ENCODE measurements around the gene ADAM17.

ADAM17 gene

GRCh38 chr2:9474361-9475057 lies 81.1 kb downstream of the ADAM17 start, which contains the start of gene IAH1:
IAH1 (plus strand) TSS chr2:9474551; CDS start chr2:9474567, 16 bp downstream.
- in situ Hi-C loops (cut with MboI; ENCODE audit: low sequenced_read_pairs): no loop called here

- in situ Hi-C loops (cut with MboI; ENCODE audit: low sequenced_read_pairs): no loop called here
Measured at GRCh38 chr2:9473985-9474360, 81.7 kb downstream of the ADAM17 start.

- in situ Hi-C loops (cut with MboI; ENCODE audit: low sequenced_read_pairs): no loop called here
Measured at GRCh38 chr2:9473308-9473984, 82.2 kb downstream of the ADAM17 start.

DNA sequence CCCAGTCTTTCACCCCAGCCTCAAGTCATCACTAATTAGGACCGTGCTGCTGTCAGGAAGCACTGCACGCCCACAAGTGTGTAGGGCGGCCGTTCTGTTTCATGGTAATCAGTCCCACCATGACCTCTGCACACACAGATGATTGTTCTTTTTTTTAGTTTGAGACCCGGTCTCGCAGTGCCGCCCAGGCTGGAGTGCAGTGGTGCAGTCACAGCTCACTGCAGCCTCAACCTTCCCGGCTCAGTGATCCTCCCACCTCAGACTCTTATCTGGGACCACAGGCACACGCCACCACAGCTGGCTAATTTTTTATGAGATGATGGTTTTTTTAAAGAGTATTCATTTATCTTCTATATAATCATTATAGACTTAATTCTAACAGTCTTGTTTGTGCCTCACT lies 83.1 kb downstream of the ADAM17 start:
- in situ Hi-C loops (cut with MboI; ENCODE audit: low sequenced_read_pairs): no loop called here

- in situ Hi-C loops (cut with MboI; ENCODE audit: low sequenced_read_pairs): no loop called here
Measured at GRCh38 chr2:9471206-9471605, 84.4 kb downstream of the ADAM17 start.

GRCh38 chr2:9467687-9468086 lies 87.9 kb downstream of the ADAM17 start:
- in situ Hi-C loops (cut with MboI; ENCODE audit: low sequenced_read_pairs): no loop called here

GRCh38 chr2:9466147-9466683 lies 89.4 kb downstream of the ADAM17 start:
- in situ Hi-C loops (cut with MboI; ENCODE audit: low sequenced_read_pairs): no loop called here

- in situ Hi-C loops (cut with MboI; ENCODE audit: low sequenced_read_pairs): no loop called here
Measured at GRCh38 chr2:9465170-9465569, 90.5 kb downstream of the ADAM17 start.

DNA sequence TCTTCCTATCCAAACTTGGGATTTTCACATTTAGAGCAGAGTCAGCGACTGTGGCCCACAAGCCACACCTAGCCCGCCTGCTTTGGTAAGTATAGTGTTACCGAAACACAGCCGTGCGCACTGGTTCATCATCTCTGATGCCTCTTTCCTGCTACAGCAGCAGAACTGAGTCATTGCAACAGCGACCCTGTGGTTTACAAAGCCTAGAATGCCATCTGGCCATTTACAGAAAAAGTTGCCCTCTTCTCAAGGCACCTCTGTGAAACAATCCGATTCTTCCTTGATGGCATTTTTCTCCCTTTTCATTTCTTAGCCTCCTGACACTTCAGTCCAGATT lies 92.0 kb downstream of the ADAM17 start:
- in situ Hi-C loops (cut with MboI; ENCODE audit: low sequenced_read_pairs): no loop called here

- in situ Hi-C loops (cut with MboI; ENCODE audit: low sequenced_read_pairs): no loop called here
Measured at GRCh38 chr2:9462886-9463697, 92.5 kb downstream of the ADAM17 start.

DNA sequence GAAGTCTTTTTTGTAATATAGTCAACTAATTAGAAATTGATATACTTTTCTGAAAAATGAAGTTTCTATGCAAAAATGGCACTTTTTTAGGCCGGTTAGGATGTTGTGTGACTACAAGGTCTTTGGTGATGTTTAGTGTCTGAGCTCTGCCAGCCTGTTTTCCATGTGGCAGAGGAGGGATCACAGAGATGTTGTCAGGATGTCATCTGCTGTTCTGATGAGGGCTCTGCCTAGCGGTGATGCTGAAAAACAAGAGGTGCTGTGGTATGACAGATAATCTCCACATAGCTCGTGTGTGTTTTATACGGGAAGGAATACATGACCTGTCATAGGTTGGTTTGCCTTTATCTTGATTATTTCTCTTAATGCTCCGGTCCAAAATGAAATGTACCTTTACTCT lies 93.3 kb downstream of the ADAM17 start:
- in situ Hi-C loops (cut with MboI; ENCODE audit: low sequenced_read_pairs): no loop called here

DNA sequence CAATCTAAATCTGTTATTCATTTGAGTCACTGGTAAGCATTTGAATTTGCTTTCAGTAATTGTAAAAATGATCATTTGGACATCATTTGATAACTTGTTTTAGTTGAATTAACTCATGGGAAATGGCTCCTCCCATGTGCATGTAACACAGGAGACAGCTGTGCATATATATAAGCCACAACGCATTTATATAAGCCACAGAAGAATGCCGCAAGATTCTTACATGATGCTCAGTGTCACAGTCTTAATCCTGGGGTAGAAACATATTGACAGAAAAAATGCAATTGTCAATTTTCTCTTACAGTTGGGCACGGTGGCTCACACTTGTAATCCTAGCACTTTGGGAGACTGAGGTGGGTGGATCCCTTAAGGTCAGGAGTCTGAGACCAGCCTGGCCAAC lies 94.6 kb downstream of the ADAM17 start:
- in situ Hi-C loops (cut with MboI; ENCODE audit: low sequenced_read_pairs): no loop called here

- in situ Hi-C loops (cut with MboI; ENCODE audit: low sequenced_read_pairs): no loop called here
Measured at GRCh38 chr2:9460441-9461017, 95.1 kb downstream of the ADAM17 start.

- in situ Hi-C loops (cut with MboI; ENCODE audit: low sequenced_read_pairs): no loop called here
Measured at GRCh38 chr2:9451231-9451630, 104.4 kb downstream of the ADAM17 start.

GRCh38 chr2:9445089-9445488 lies 110.5 kb downstream of the ADAM17 start:
- in situ Hi-C loops (cut with MboI; ENCODE audit: low sequenced_read_pairs): no loop called here

GRCh38 chr2:9443526-9443925 lies 112.1 kb downstream of the ADAM17 start:
- in situ Hi-C loops (cut with MboI; ENCODE audit: low sequenced_read_pairs): no loop called here

DNA sequence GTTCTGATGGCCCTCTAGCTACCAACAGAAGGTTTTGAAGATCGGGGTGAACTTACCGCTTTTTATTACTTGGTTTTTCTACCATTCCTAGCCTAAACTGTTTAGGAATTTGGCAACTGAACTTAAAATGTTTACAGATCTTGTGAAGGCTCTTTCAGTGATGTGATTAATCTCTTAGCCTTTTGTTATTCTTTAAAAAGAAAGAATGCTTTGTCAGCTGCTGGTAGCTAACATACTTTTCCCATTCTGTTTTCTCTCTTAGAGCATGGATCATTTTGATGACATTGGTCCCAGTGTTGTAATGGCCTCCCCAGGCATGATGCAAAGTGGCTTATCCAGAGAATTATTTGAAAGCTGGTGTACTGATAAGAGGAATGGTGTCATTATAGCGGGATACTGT lies 114.1 kb downstream of the ADAM17 start:
- in situ Hi-C loops (cut with MboI; ENCODE audit: low sequenced_read_pairs): no loop called here

DNA sequence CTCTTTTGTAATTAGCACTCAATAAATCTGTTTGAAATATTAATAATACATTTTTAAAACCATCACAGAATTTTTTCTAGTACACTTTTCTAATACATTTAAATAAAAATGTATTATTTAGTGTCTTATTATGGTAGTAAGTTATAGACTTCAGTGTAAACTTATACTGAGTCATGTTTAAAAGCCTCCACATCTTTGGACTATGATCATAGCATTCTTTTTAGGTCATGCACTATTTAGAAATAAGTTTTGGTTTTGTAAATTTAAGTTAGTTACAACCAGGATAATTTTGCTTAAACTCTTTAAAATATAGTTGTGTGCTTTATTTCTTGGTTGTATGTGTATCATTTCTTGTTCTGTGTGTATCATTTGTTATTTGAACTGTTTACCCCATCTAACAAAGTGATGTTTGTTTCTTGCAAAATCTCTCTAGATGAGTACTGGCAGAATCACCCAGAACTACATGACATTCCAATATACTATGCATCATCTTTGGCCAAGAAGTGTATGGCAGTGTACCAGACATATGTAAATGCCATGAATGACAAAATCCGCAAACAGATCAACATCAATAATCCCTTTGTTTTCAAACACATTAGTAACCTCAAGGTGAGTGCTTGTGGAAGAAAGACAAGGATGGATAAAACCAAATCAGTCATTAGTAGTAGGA lies 115.4 kb downstream of the ADAM17 start:
- in situ Hi-C loops (cut with MboI; ENCODE audit: low sequenced_read_pairs): no loop called here

- in situ Hi-C loops (cut with MboI; ENCODE audit: low sequenced_read_pairs): no loop called here
Measured at GRCh38 chr2:9439536-9439935, 116.1 kb downstream of the ADAM17 start.
